SK-N-SH treated with all-trans-retinoic acid at 6 μM for 48 hours (cell line): ENCODE measurements around the gene CDH6.

Experiments used
- ATAC-seq: fragments of 200-7000 bp; cut with Tn5 transposase; 3 replicates; pipeline ENCODE4 v1.9.1; 2020; ENCODE audit warnings: mild to moderate bottlenecking, moderate library complexity
- BACH2 ChIP-seq: fragments of 250-450 bp; sonication (Bioruptor Pico); IDR thresholded peaks from 2 replicates; pipeline ENCODE4 v1.9.0; 2021; ENCODE audit warnings: mild to moderate bottlenecking, borderline replicate concordance
- CSDC2 ChIP-seq: fragments of 250-450 bp; sonication (Bioruptor Pico); IDR thresholded peaks from 2 replicates; pipeline ENCODE4 v1.5.0; 2020; ENCODE audit warnings: mild to moderate bottlenecking, moderate library complexity
- ISL1 ChIP-seq: fragments of 250-450 bp; sonication (Bioruptor Pico); IDR thresholded peaks from 2 replicates; pipeline ENCODE4 v2.1.2; 2022; ENCODE audit warnings: mild to moderate bottlenecking, moderate library complexity
- OSR1 ChIP-seq: fragments of 250-450 bp; sonication (Bioruptor Pico); IDR thresholded peaks from 2 replicates; pipeline ENCODE4 v1.8.0; 2022; ENCODE audit warnings: moderate library complexity, mild to moderate bottlenecking, inconsistent platforms
- PPARA ChIP-seq: fragments of 250-450 bp; sonication (Bioruptor Pico); IDR thresholded peaks from 2 replicates; pipeline ENCODE4 v1.5.0; 2020; ENCODE audit warnings: mild to moderate bottlenecking, borderline replicate concordance
- RARB ChIP-seq: fragments of 250-450 bp; sonication (Bioruptor Pico); IDR thresholded peaks from 2 replicates; pipeline ENCODE4 v1.8.0; 2021; ENCODE audit warnings: mild to moderate bottlenecking, moderate library complexity
- SNAI2 ChIP-seq: fragments of 250-450 bp; sonication (Bioruptor Pico); IDR thresholded peaks from 2 replicates; pipeline ENCODE4 v1.5.0; 2020; ENCODE audit warnings: mild to moderate bottlenecking, moderate library complexity
- TOX ChIP-seq: fragments of 250-450 bp; sonication (Bioruptor Pico); IDR thresholded peaks from 2 replicates; pipeline ENCODE4 v1.8.0; 2021; ENCODE audit warnings: mild to moderate bottlenecking, moderate library complexity, borderline replicate concordance
- ZFP3 ChIP-seq: fragments of 250-450 bp; sonication (Bioruptor Pico); IDR thresholded peaks from 2 replicates; pipeline ENCODE4 v1.5.0; 2020; ENCODE audit warnings: mild to moderate bottlenecking, moderate library complexity
- ZNF565 ChIP-seq: fragments of 450-650 bp; formaldehyde crosslinking; conservative IDR thresholded peaks from 2 replicates; pipeline ENCODE4 v1.5.0; 2020; ENCODE audit warnings: low read depth, mild to moderate bottlenecking, moderate library complexity
- ZNF70 ChIP-seq: fragments of 450-650 bp; formaldehyde crosslinking; IDR thresholded peaks from 2 replicates; pipeline ENCODE4 v1.5.0; 2020; ENCODE audit warnings: mild to moderate bottlenecking, moderate library complexity
- ZNF8 ChIP-seq: fragments of 450-650 bp; formaldehyde crosslinking; IDR thresholded peaks from 2 replicates; pipeline ENCODE4 v1.5.0; 2020; ENCODE audit warnings: mild to moderate bottlenecking, moderate library complexity
- TF ChIP-seq, protein P1 (sequence below): fragments of 250-450 bp; sonication (Bioruptor Pico); IDR thresholded peaks from 2 replicates; pipeline ENCODE4 v1.5.1; 2020; ENCODE audit warnings: low read depth, mild to moderate bottlenecking, moderate library complexity
- TF ChIP-seq, protein P2 (sequence below): fragments of 250-450 bp; sonication (Bioruptor Pico); IDR thresholded peaks from 2 replicates; pipeline ENCODE4 v1.5.0; 2020; ENCODE audit warnings: mild to moderate bottlenecking, moderate library complexity
- TF ChIP-seq, protein P3 (sequence below): fragments of 250-450 bp; sonication (Bioruptor Pico); IDR thresholded peaks from 2 replicates; pipeline ENCODE4 v1.8.0; 2020; ENCODE audit warnings: mild to moderate bottlenecking, moderate library complexity, borderline replicate concordance
- TF ChIP-seq, protein P4 (sequence below): fragments of 250-450 bp; sonication (Bioruptor Pico); IDR thresholded peaks from 2 replicates; pipeline ENCODE4 v1.8.0; 2021; ENCODE audit warnings: low read depth, mild to moderate bottlenecking, moderate library complexity, borderline replicate concordance

Gene CDH6

DNA sequence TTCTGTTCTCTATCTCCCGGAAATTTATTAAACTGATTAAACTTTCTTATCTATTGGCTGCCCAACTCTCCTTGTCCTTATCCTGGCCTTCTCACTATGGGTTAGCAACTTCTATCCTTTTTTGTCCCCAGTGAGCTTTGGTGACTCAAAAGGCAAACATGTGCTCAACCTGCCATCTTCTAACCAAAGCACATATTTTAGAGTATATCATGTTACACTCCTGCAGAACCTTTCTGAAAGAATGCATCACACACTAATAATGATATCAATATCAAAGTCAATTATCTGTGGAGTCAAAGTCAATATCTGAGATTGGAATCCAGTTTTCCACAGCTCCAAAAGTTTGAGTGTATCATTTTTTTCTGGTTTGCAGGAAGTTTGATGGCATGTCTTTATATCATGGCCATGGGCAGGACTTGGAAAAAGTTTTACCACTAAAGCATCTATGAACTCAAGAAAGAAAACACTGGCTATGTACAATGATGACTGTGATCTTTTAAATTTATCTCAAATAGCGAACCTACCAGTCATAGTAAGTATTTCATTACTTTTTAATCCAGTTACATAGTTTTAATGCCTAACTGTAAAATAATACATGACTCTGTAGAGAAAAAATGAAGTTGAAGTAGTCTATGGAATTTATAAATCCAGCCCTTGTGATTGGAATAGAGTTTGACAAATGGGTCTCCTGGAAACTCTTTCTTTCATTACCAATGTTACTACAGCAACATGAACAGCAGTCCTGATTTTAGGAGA lies 171.6 kb downstream of the CDH6 start (continued):
- TF ChIP-seq, protein P1, sequence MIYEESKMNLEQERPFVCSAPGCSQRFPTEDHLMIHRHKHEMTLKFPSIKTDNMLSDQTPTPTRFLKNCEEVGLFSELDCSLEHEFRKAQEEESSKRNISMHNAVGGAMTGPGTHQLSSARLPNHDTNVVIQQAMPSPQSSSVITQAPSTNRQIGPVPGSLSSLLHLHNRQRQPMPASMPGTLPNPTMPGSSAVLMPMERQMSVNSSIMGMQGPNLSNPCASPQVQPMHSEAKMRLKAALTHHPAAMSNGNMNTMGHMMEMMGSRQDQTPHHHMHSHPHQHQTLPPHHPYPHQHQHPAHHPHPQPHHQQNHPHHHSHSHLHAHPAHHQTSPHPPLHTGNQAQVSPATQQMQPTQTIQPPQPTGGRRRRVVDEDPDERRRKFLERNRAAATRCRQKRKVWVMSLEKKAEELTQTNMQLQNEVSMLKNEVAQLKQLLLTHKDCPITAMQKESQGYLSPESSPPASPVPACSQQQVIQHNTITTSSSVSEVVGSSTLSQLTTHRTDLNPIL (CRISPR knock-in tag), result no peak
- TF ChIP-seq ZNF70 (CRISPR knock-in tag) (no peak), TOX (CRISPR knock-in tag) (0 out of 2 replicates have a peak, but pooled peaks have one; percentile 82), BACH2 (CRISPR knock-in tag) (no peak)
- TF ChIP-seq, protein P2, sequence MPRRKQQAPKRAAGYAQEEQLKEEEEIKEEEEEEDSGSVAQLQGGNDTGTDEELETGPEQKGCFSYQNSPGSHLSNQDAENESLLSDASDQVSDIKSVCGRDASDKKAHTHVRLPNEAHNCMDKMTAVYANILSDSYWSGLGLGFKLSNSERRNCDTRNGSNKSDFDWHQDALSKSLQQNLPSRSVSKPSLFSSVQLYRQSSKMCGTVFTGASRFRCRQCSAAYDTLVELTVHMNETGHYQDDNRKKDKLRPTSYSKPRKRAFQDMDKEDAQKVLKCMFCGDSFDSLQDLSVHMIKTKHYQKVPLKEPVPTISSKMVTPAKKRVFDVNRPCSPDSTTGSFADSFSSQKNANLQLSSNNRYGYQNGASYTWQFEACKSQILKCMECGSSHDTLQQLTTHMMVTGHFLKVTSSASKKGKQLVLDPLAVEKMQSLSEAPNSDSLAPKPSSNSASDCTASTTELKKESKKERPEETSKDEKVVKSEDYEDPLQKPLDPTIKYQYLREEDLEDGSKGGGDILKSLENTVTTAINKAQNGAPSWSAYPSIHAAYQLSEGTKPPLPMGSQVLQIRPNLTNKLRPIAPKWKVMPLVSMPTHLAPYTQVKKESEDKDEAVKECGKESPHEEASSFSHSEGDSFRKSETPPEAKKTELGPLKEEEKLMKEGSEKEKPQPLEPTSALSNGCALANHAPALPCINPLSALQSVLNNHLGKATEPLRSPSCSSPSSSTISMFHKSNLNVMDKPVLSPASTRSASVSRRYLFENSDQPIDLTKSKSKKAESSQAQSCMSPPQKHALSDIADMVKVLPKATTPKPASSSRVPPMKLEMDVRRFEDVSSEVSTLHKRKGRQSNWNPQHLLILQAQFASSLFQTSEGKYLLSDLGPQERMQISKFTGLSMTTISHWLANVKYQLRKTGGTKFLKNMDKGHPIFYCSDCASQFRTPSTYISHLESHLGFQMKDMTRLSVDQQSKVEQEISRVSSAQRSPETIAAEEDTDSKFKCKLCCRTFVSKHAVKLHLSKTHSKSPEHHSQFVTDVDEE, result no peak
- TF ChIP-seq, all 23 proteins: peak for 9

DNA sequence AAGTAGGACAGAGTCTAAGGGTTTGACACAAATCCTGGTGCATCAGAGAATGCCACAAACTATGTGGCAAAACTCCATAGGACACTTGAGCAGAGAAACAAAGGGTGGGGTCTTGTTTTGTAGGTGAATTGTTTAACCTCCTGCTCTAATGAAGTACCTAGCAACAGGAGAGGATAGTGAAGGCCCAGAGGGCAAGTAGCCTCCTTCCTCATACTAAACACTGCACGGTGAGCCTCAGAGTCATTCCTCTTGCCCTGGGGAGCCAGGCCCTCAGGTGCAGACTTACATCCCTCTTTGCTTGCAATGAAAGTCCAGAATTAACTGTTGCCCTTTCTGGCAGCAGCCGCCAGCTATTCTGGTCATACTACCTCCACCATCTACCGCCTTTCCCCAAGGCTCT lies 172.3 kb downstream of the CDH6 start:
- no peak; the same call in 2 of the 3 replicates for ATAC-seq
- TF ChIP-seq SNAI2, result no peak
- no peak for TF ChIP-seq ZNF565 (CRISPR knock-in tag)
- TF ChIP-seq ZNF8 (CRISPR knock-in tag), result no peak
- TF ChIP-seq OSR1 (CRISPR knock-in tag), result no peak
- TF ChIP-seq, protein P2, result no peak
- TF ChIP-seq PPARA, result no peak
- TF ChIP-seq, all 23 proteins: peak for 0

DNA sequence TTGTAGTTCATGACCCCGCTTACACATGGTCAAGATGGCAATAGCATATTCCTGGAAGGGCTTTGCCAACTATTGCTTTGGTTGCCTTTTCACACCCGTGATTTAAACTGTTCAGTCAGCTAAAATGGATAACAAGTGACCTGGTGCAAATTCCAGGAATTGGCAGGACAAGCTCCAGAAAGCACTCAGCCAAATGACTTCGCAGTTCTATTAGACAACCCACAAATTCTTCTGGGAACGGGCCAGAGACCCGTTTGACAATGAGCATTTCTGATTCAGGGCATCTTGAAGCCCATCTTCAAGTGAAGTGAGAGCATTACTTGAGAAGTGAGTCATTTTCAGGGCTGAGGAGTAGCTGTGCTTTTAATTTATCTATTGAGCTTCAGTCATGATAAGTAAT lies 173.5 kb downstream of the CDH6 start:
- peak; percentile 54 for ATAC-seq
- no peak for TF ChIP-seq ZNF70 (CRISPR knock-in tag)
- TF ChIP-seq, protein P2, result no peak
- TF ChIP-seq, protein P3, sequence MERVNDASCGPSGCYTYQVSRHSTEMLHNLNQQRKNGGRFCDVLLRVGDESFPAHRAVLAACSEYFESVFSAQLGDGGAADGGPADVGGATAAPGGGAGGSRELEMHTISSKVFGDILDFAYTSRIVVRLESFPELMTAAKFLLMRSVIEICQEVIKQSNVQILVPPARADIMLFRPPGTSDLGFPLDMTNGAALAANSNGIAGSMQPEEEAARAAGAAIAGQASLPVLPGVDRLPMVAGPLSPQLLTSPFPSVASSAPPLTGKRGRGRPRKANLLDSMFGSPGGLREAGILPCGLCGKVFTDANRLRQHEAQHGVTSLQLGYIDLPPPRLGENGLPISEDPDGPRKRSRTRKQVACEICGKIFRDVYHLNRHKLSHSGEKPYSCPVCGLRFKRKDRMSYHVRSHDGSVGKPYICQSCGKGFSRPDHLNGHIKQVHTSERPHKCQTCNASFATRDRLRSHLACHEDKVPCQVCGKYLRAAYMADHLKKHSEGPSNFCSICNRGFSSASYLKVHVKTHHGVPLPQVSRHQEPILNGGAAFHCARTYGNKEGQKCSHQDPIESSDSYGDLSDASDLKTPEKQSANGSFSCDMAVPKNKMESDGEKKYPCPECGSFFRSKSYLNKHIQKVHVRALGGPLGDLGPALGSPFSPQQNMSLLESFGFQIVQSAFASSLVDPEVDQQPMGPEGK (CRISPR knock-in tag), result peak; percentile 77
- 0 out of 2 replicates have a peak, but pooled peaks have one; percentile 78 for TF ChIP-seq RARB (CRISPR knock-in tag)
- TF ChIP-seq CSDC2, result peak; percentile 82; the same call in 1 of the 2 replicates
- TF ChIP-seq ISL1, result peak; percentile 97
- TF ChIP-seq, protein P4, sequence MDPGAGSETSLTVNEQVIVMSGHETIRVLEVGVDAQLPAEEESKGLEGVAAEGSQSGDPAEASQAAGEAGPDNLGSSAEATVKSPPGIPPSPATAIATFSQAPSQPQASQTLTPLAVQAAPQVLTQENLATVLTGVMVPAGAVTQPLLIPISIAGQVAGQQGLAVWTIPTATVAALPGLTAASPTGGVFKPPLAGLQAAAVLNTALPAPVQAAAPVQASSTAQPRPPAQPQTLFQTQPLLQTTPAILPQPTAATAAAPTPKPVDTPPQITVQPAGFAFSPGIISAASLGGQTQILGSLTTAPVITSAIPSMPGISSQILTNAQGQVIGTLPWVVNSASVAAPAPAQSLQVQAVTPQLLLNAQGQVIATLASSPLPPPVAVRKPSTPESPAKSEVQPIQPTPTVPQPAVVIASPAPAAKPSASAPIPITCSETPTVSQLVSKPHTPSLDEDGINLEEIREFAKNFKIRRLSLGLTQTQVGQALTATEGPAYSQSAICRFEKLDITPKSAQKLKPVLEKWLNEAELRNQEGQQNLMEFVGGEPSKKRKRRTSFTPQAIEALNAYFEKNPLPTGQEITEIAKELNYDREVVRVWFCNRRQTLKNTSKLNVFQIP (CRISPR knock-in tag), result peak; percentile 29; the same call in 1 of the 2 replicates
- no peak for TF ChIP-seq OSR1 (CRISPR knock-in tag)
- TF ChIP-seq TOX (CRISPR knock-in tag), result peak; percentile 81
- TF ChIP-seq ZFP3 (CRISPR knock-in tag), result 0 out of 2 replicates have a peak, but pooled peaks have one; percentile 46
- TF ChIP-seq SNAI2, result peak; percentile 27; the same call in 1 of the 2 replicates
- TF ChIP-seq BACH2 (CRISPR knock-in tag), result no peak
